ENCODE results near the gene VSTM2L.

Gene VSTM2L

GRCh38 chr20:37937686-37938085 lies 34.8 kb downstream of the VSTM2L start:
- no peak for DNase-seq (ENCODE audit: low read depth)
- H3K4me3 ChIP-seq (replicated peaks; ENCODE audit: low read depth, low read length): no peak overlapping the region
- no peak for TF ChIP-seq CTCF (IDR thresholded peaks at IDR 0.05; ENCODE audit: low read length, missing control alignments)

- DNase-seq (ENCODE audit: low read depth): no peak
- no peak overlapping the region for H3K4me3 ChIP-seq (replicated peaks; ENCODE audit: low read depth, low read length)
- TF ChIP-seq CTCF (IDR thresholded peaks at IDR 0.05; ENCODE audit: low read length, missing control alignments): no peak
Measured at GRCh38 chr20:37938181-37938750, 35.3 kb downstream of the VSTM2L start.

GRCh38 chr20:37938954-37939353 lies 36.0 kb downstream of the VSTM2L start:
- DNase-seq (ENCODE audit: low read depth): no peak
- no peak for TF ChIP-seq CTCF (IDR thresholded peaks at IDR 0.05; ENCODE audit: low read length, missing control alignments)

GRCh38 chr20:37939701-37940560 lies 37.0 kb downstream of the VSTM2L start:
- DNase-seq (ENCODE audit: low read depth): no peak
- no peak for TF ChIP-seq CTCF (IDR thresholded peaks at IDR 0.05; ENCODE audit: low read length, missing control alignments)
- no peak overlapping the region for H3K4me3 ChIP-seq (replicated peaks; ENCODE audit: low read depth, low read length)

More at GRCh38 chr20:37938954-37939353, 36.0 kb downstream of the VSTM2L start:
- H3K4me3 ChIP-seq (replicated peaks; ENCODE audit: low read depth, low read length): no peak overlapping the region

- no peak for TF ChIP-seq CTCF (IDR thresholded peaks at IDR 0.05; ENCODE audit: low read length, missing control alignments)
- no peak overlapping the region for H3K4me3 ChIP-seq (replicated peaks; ENCODE audit: low read depth, low read length)
- DNase-seq (ENCODE audit: low read depth): no peak
Measured at GRCh38 chr20:37940858-37941257, 37.9 kb downstream of the VSTM2L start.

GRCh38 chr20:37941332-37941731 lies 38.4 kb downstream of the VSTM2L start:
- peak; percentile 14 for TF ChIP-seq CTCF (IDR thresholded peaks at IDR 0.05; ENCODE audit: low read length, missing control alignments)
- no peak overlapping the region for H3K4me3 ChIP-seq (replicated peaks; ENCODE audit: low read depth, low read length)

More at GRCh38 chr20:37941332-37941731, 38.4 kb downstream of the VSTM2L start:
- DNase-seq (ENCODE audit: low read depth): no peak
